GM18951 (cell line): ENCODE measurements around the gene PRPF6.
A peak's percentile ranks its signal among the peaks of the same experiment; 100 is the strongest.

Source experiments
- POLR2A ChIP-seq: IDR thresholded peaks from 4 replicates; pipeline ENCODE4 v1.6.1; 2011; ENCODE audit warnings: mild to moderate bottlenecking; ENCODE audit not compliant: insufficient read length, insufficient read depth; ENCODE audit errors: extremely low read depth
- in situ Hi-C: fragments of 300-500 bp; cut with MboI; formaldehyde crosslinking; loops from one replicate; pipeline ENCODE4 v1.12.0; 2022; ENCODE audit warnings: low sequenced_read_pairs, mixed read lengths, inconsistent platforms; ENCODE audit not compliant: unreplicated experiment

The PRPF6 gene

GRCh38 chr20:64076061-64076997, 95.4 kb downstream of the PRPF6 start:
- TF ChIP-seq POLR2A = no peak
- in situ Hi-C loops = no loop called here

- TF ChIP-seq POLR2A = peak; percentile 51
- in situ Hi-C loops = no loop called here
Measured at GRCh38 chr20:64077094-64077493, 96.2 kb downstream of the PRPF6 start.

- TF ChIP-seq POLR2A = no peak
- in situ Hi-C loops = no loop called here
Measured at GRCh38 chr20:64077541-64077875, 96.6 kb downstream of the PRPF6 start.

DNA sequence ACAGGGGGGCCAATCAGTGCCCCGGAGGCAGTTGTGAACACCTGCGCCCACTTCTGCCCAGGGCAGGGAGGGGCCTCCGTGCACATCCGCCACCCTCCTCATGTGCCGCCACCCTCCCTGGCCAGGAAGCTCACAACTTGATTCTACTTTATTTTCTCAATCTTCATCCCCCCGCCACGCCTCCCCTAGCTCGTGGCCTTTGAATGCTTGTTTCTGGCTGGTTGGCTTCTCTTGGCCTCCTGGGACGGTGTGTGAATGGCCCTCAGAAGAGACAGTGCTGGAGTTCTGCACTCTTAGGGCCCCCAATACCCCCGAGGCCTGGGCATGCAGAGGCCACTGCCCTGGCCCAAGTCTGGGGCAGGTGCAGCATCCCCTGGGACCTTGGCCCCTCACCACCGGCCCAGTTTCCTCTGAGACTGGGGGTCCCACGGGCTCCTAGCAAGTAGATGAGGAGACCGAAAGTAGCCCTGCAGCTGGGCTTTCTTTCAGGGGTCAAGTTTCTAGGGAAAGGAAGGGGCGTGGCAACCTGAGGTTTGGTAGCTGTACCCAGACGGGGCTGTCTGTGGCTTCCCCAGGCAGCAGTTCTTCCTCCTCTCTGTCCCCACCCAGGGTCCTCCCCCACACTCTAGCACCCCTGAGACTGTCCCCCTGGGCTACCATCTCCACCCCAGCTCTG, 97.1 kb downstream of the PRPF6 start:
- peak; percentile 41 for TF ChIP-seq POLR2A
- in situ Hi-C loops = no loop called here

DNA sequence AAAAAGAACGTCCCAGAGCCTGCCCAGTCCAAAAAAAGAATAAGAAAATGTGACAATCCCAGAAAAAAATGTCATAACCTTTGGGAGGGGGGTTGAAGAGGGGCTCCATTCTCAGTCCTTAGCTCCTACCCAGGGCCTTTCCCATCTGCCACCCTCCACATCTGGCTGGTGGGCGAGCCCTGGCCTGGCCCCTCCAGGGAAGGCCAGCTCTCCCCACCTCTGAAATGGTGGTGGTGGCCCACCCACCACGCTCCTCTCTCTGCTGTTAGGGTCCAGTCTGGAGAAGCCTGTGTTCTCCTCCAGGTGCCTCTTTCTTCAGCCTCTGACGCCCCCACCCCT, 98.0 kb downstream of the PRPF6 start:
- TF ChIP-seq POLR2A = no peak
- in situ Hi-C loops = no loop called here

DNA sequence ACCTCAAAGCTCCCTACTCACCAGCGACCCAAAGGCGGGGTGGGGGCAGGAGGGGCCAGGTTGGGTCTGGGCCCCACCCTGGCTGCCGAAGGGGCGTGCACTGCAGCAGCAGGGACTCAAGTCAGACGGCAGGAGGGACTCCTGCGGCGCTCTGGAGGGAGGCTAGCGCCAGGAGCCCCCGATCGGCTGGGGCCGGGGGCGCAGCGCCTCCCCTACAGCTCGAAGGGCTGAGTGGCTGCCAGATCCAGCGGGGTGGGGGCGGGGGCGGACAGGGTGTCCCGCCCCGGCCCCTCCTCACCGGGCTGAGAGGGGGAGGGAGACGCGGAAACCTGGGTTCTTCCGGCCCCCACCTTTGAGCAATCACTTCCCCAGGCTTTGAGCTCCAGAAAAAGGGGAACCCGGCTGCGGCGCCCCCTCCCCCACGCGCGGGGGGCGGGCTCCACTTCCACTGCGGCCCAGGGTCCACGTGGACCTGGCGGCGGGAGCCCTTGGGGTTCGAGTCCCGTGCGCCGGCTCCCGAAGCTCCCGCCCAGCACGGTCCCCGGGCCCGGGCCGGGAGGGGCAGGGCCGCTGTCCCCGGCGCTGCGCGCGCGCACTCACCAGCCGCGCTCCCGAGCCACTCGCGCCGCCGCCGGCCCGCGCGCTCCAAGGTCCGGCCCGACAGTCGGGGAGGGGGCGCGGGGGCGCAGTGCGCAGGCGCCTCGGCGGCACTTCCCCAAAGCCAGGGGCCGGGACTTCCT, 98.5 kb downstream of the PRPF6 start, which contains the start of gene RGS19:
Gene RGS19 (minus strand): TSS at position 246 of the 740 bp plus-strand sequence. CDS start 2,632 bp downstream, outside the sequence.
- TF ChIP-seq POLR2A = peak; percentile 64
- in situ Hi-C loops = no loop called here

- TF ChIP-seq POLR2A = peak; percentile 5
- in situ Hi-C loops = no loop called here
Measured at GRCh38 chr20:64080013-64080812, 99.3 kb downstream of the PRPF6 start, which contains the start of gene OPRL1. OPRL1 (plus strand) TSS chr20:64080082; CDS start chr20:64092721, 12,639 bp downstream.

GRCh38 chr20:64080813-64081623, 100.1 kb downstream of the PRPF6 start:
- no peak for TF ChIP-seq POLR2A
- in situ Hi-C loops = no loop called here

DNA sequence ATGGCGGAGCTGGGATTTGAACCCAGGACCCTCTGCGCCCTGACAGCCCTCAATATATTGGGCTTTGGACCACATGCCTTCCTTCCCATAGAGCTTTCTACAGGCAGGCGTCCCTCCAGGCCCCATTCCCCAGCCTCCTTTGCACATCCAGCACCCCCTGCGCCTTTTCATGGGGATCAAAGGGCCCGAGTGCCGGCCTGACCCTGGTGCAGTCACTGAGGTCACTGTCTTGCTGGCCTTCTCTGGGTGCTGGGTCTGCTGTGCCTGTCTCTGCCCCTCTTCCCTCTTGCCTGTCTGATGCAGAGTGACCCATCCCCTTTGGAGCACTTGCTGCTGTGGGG, 100.7 kb downstream of the PRPF6 start:
- TF ChIP-seq POLR2A = no peak
- in situ Hi-C loops = no loop called here

- no peak for TF ChIP-seq POLR2A
- in situ Hi-C loops = no loop called here
Measured at GRCh38 chr20:64082126-64082731, 101.3 kb downstream of the PRPF6 start.
